Breast epithelium (tissue), 3 donors: ENCODE data around the gene ZNF816.
"Not testable (repeated sequence)": the region's sequence is repeated elsewhere in the genome, so short reads cannot be mapped to it uniquely, and the experiment has no call there.

ENCODE experiments used
- POLR2A ChIP-seq: fragments of 450-650 bp; IDR thresholded peaks from one replicate; pipeline ENCODE4 v1.6.1; 2016; ENCODE audit warnings: antibody characterized with exemption, mild to moderate bottlenecking, moderate library complexity
- POLR2AphosphoS5 ChIP-seq, 3 donors: sonication (generic); formaldehyde crosslinking; IDR thresholded peaks; one replicate each; pipeline ENCODE4 v1.6.1; 2017; ENCODE audit warnings: antibody characterized with exemption in 3 of 3
- TF ChIP-seq, protein P1 (sequence below), 3 donors: fragments of 450-650 bp; IDR thresholded peaks; one replicate each; pipeline ENCODE4 v1.5.1; 2016 to 2017; ENCODE audit warnings: antibody characterized with exemption in 3 of 3, mild to moderate bottlenecking in 3 of 3, moderate library complexity in 3 of 3

DNA sequence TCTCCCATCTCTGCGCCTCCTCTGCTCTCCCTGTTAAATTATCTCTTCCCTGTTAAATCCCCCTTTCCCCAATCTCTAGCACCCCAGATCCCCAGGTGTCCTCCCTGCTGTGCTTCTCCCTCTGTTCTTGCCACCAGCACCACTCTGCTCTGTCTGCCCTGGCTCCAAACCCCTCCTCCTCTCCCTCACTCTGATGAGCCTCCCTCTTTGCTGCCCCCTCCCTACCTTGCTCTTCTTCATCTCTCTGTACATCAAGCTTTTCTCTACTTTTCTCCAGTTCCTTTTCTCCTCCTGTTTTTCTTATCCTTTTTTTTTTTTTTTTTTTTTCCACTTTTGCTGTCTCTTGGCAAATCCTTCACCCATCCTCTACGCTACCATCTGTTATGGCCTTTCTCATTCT is 21.2 kb downstream of the ZNF816 start:
- TF ChIP-seq, protein P1, sequence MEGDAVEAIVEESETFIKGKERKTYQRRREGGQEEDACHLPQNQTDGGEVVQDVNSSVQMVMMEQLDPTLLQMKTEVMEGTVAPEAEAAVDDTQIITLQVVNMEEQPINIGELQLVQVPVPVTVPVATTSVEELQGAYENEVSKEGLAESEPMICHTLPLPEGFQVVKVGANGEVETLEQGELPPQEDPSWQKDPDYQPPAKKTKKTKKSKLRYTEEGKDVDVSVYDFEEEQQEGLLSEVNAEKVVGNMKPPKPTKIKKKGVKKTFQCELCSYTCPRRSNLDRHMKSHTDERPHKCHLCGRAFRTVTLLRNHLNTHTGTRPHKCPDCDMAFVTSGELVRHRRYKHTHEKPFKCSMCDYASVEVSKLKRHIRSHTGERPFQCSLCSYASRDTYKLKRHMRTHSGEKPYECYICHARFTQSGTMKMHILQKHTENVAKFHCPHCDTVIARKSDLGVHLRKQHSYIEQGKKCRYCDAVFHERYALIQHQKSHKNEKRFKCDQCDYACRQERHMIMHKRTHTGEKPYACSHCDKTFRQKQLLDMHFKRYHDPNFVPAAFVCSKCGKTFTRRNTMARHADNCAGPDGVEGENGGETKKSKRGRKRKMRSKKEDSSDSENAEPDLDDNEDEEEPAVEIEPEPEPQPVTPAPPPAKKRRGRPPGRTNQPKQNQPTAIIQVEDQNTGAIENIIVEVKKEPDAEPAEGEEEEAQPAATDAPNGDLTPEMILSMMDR (IDR thresholded peaks at IDR 0.05), result not testable (repeated sequence)
- TF ChIP-seq POLR2A; POLR2AphosphoS5 (IDR thresholded peaks at IDR 0.05): not testable (repeated sequence)
